Sigmoid colon (tissue), 7 donors: ENCODE results near the gene TCF20. TPM values are rescaled to one million over a fixed set of nuclear protein-coding genes. Genes with fewer than 3 reads are reported as not detected.

Experiments
- DNase-seq: peaks from one replicate; pipeline ENCODE4 v3.0.0-alpha.2; 2019
- H3K27ac ChIP-seq, 4 donors: fragments of 200-600 bp; sonication (generic); one replicate each; pipeline ENCODE4 v1.5.1; 2016 to 2019; ENCODE audit warnings: mild to moderate bottlenecking in 1 of 4
- H3K27me3 ChIP-seq, 3 donors: fragments of 200-600 bp; sonication (generic); one replicate each; pipeline ENCODE4 v1.5.1; 2019; ENCODE audit warnings: mild to moderate bottlenecking in 1 of 3
- H3K36me3 ChIP-seq, 4 donors: fragments of 200-600 bp; sonication (generic); one replicate each; pipeline ENCODE4 v1.5.1; 2016 to 2019
- H3K4me1 ChIP-seq, 4 donors: fragments of 200-600 bp; sonication (generic); one replicate each; pipeline ENCODE4 v1.5.1; 2017 to 2019
- H3K4me3 ChIP-seq, 4 donors: fragments of 200-600 bp; sonication (generic); one replicate each; pipeline ENCODE4 v1.5.1; 2017 to 2019; ENCODE audit warnings: mild to moderate bottlenecking in 2 of 4, moderate library complexity in 1 of 4
- H3K9me3 ChIP-seq, 4 donors: fragments of 200-600 bp in 3 of 4; sonication (generic) in 3 of 4; one replicate each; pipeline versions ENCODE4 v1.5.1 to v1.6.1; 2013 to 2019
- EP300 ChIP-seq, 4 donors: sonication (generic); formaldehyde crosslinking; IDR thresholded peaks; one replicate each; pipeline ENCODE4 v1.6.1; 2017; ENCODE audit warnings: antibody characterized with exemption in 4 of 4
- POLR2A ChIP-seq, 2 donors: fragments of 450-650 bp; IDR thresholded peaks; one replicate each; pipeline ENCODE4 v1.6.1; 2016; ENCODE audit warnings: antibody characterized with exemption in 2 of 2, mild to moderate bottlenecking in 2 of 2, moderate library complexity in 2 of 2
- POLR2AphosphoS5 ChIP-seq, 4 donors: sonication (generic); formaldehyde crosslinking; IDR thresholded peaks; one replicate each; pipeline ENCODE4 v1.6.1; 2017; ENCODE audit warnings: antibody characterized with exemption in 4 of 4
- WGBS, 2 donors: extraction: QIAGEN DNeasy Blood & Tissue Kit; methylation state at CpG; one replicate each; pipeline ENCODE4 v1.1.7; 2013; 5-methylcytosine and 5-hydroxymethylcytosine counted together
- intact Hi-C: fragments of 100-400 bp; cut with DNase I; formaldehyde crosslinking; loops from one replicate; pipeline ENCODE4 v1.15.1; 2023
- polyA plus RNA-seq, 3 donors: library from polyadenylated mRNA; stranded (reverse); fragments of 200-250 nt; gene quantifications; one replicate each; pipeline ENCODE4 v1.2.3, GENCODE V29; 2013
- total RNA-seq, 4 donors: library from RNA; depleted of rRNA; stranded (reverse); fragments of >200 nt; gene quantifications; one replicate each; pipeline ENCODE4 v1.1.0, GENCODE V29; 2016
- TF ChIP-seq, protein P1 (sequence below), 4 experiments: fragments of 450-650 bp in 3 of 4; fragments of 200-600 bp in 1 of 4; IDR thresholded peaks; one replicate each; pipeline ENCODE4 v1.5.1; 2016 to 2019; ENCODE audit warnings: antibody characterized with exemption in 4 of 4, mild to moderate bottlenecking in 3 of 4, moderate library complexity in 2 of 4
- donor health status: healthy with polysubstance abuse.
- donor health status: Bipolar disorder and iron deficiency.
- donor health status: healthy.

TCF20 gene
- total and polyA plus RNA-seq, 7 donors, result 10.8 to 31.0 (median 22.5) TPM

DNA sequence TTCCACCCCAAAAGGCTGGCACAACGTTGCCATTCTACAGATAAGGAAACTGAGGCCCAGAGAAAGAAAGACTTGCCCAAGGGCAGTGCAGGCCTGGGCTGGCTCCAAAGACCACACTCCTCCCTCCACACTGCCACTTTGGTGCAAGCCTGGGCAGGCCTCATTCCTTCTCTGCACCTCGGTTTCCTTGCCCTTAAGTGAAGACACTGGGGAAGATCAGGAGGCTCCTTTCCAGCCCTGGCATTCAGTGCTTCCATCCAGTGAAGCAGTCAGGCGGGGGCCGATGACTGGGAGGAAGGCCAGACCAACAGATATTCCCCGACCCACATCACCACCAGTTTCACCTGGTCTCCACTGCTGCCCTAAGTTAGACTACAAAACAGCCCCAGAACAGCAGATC is 18.3 kb upstream of the TCF20 start:
- H3K27me3 ChIP-seq, result peaks cover 0 to 20% (median 0%) of the 10 kb centered on the region in 3 donors
- no peak overlapping the region for H3K4me3 ChIP-seq
- DNase-seq, result no peak
- no peak overlapping the region for H3K27ac ChIP-seq
- peaks cover 0 to 8% (median 5%) of the 10 kb centered on the region in 4 donors for H3K4me1 ChIP-seq
- 80 to 88% methylated on average over 5 of the region's 5 CpGs for WGBS, 2 donors
- TF ChIP-seq, protein P1, sequence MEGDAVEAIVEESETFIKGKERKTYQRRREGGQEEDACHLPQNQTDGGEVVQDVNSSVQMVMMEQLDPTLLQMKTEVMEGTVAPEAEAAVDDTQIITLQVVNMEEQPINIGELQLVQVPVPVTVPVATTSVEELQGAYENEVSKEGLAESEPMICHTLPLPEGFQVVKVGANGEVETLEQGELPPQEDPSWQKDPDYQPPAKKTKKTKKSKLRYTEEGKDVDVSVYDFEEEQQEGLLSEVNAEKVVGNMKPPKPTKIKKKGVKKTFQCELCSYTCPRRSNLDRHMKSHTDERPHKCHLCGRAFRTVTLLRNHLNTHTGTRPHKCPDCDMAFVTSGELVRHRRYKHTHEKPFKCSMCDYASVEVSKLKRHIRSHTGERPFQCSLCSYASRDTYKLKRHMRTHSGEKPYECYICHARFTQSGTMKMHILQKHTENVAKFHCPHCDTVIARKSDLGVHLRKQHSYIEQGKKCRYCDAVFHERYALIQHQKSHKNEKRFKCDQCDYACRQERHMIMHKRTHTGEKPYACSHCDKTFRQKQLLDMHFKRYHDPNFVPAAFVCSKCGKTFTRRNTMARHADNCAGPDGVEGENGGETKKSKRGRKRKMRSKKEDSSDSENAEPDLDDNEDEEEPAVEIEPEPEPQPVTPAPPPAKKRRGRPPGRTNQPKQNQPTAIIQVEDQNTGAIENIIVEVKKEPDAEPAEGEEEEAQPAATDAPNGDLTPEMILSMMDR (IDR thresholded peaks at IDR 0.05), result no peak
- no peak for TF ChIP-seq POLR2AphosphoS5 (IDR thresholded peaks at IDR 0.05)
- TF ChIP-seq POLR2A (IDR thresholded peaks at IDR 0.05), result no peak
- no peak for TF ChIP-seq EP300 (IDR thresholded peaks at IDR 0.05)
- H3K36me3 ChIP-seq, result no peaks in the 10 kb centered on the region
- H3K9me3 ChIP-seq, result no peaks in the 10 kb centered on the region
- intact Hi-C loops, result no loop called here

- Histone ChIP-seq H3K27ac (no peak overlapping the region), H3K9me3 (no peaks in the 10 kb centered on the region), H3K4me3 (no peak overlapping the region), H3K36me3 (no peaks in the 10 kb centered on the region), H3K27me3 (peaks cover 0 to 29% (median 0%) of the 10 kb centered on the region in 3 donors), H3K4me1 (peaks cover 0 to 17% (median 14%) of the 10 kb centered on the region in 4 donors)
- no peak for DNase-seq
- WGBS, 2 donors, result 62 to 65% methylated on average over 8 of the region's 8 CpGs
- no peak for TF ChIP-seq POLR2A (IDR thresholded peaks at IDR 0.05)
- TF ChIP-seq POLR2AphosphoS5 (IDR thresholded peaks at IDR 0.05), result no peak
- no peak for TF ChIP-seq EP300 (IDR thresholded peaks at IDR 0.05)
- TF ChIP-seq, protein P1 (IDR thresholded peaks at IDR 0.05), result no peak
- intact Hi-C loops, result no loop called here
These were observed 16.9 kb upstream of the TCF20 start for GRCh38 chr22:42287174-42287890.

GRCh38 chr22:42286205-42286604 is 15.8 kb upstream of the TCF20 start:
- Histone ChIP-seq H3K4me1 (peaks cover 0 to 17% (median 14%) of the 10 kb centered on the region in 4 donors), H3K9me3 (no peaks in the 10 kb centered on the region), H3K27ac (no peak overlapping the region), H3K27me3 (peaks cover 0 to 29% (median 0%) of the 10 kb centered on the region in 3 donors), H3K36me3 (no peaks in the 10 kb centered on the region), H3K4me3 (no peak overlapping the region)
- no peak for TF ChIP-seq EP300 (IDR thresholded peaks at IDR 0.05)
- TF ChIP-seq, protein P1 (IDR thresholded peaks at IDR 0.05), result no peak
- no peak for TF ChIP-seq POLR2AphosphoS5 (IDR thresholded peaks at IDR 0.05)
- TF ChIP-seq POLR2A (IDR thresholded peaks at IDR 0.05), result no peak
- no peak for DNase-seq
- intact Hi-C loops, result no loop called here
- WGBS, 2 donors, result 75 to 82% methylated on average over 3 of the region's 3 CpGs

GRCh38 chr22:42285604-42286003 is 15.2 kb upstream of the TCF20 start:
- H3K36me3 ChIP-seq, result no peaks in the 10 kb centered on the region
- WGBS, 2 donors, result 84 to 88% methylated on average over 5 of the region's 5 CpGs
- intact Hi-C loops, result no loop called here
- peaks cover 0 to 29% (median 0%) of the 10 kb centered on the region in 3 donors for H3K27me3 ChIP-seq
- no peak overlapping the region for H3K27ac ChIP-seq
- H3K4me3 ChIP-seq, result no peak overlapping the region
- no peak for TF ChIP-seq POLR2A (IDR thresholded peaks at IDR 0.05)
- no peak for TF ChIP-seq POLR2AphosphoS5 (IDR thresholded peaks at IDR 0.05)
- TF ChIP-seq, protein P1 (IDR thresholded peaks at IDR 0.05), result no peak
- TF ChIP-seq EP300 (IDR thresholded peaks at IDR 0.05), result no peak
- peaks cover 0 to 17% (median 14%) of the 10 kb centered on the region in 4 donors for H3K4me1 ChIP-seq
- no peaks in the 10 kb centered on the region for H3K9me3 ChIP-seq
- DNase-seq, result no peak
